H1 (cell line): ENCODE results near the gene CTDP1. TPM values are rescaled to one million over a fixed set of nuclear protein-coding genes. Genes with fewer than 3 reads are reported as not detected.

Source experiments
- CTCF ChIA-PET: fragments of 300-600 bp; sonication (Branson Sonifier 250); formaldehyde crosslinking; loops from one replicate; lab custom pipeline; 2021; ENCODE audit not compliant: partially characterized antibody; lab: Charles Lee
- POLR2A ChIA-PET: fragments of 300-600 bp; sonication (Branson Sonifier 250); formaldehyde crosslinking; loops from one replicate; lab custom pipeline; 2021; ENCODE audit warnings: inconsistent platforms; ENCODE audit not compliant: partially characterized antibody; lab: Charles Lee
- DNase-seq, 2 experiments: peaks; one replicate each; pipeline versions ENCODE4 v3.0.0 to v3.0.0-alpha.2; 2010 to 2022; ENCODE audit warnings: low spot score in 2 of 2, low read depth in 1 of 2, mixed read lengths in 1 of 2
- FAIRE-seq: peaks from 2 replicates; lab custom pipeline; 2011; peaks lifted over from hg19 to GRCh38; lab: Jason Lieb, UNC
- H2AFZ ChIP-seq: 2 replicates; pipeline ENCODE4 v1.8.1; 2012; ENCODE audit warnings: low read length, inconsistent platforms
- H2AK5ac ChIP-seq: 2 replicates; pipeline ENCODE4 v1.6.1; 2013; ENCODE audit warnings: low read depth, low read length
- H2BK120ac ChIP-seq: replicated peaks from 2 replicates; pipeline ENCODE3; 2013; ENCODE audit warnings: low read depth, low read length, inconsistent platforms
- H2BK12ac ChIP-seq: 2 replicates; pipeline ENCODE4 v1.6.1; 2013; ENCODE audit warnings: low read depth, low read length
- H2BK15ac ChIP-seq: 2 replicates; pipeline ENCODE4 v1.6.1; 2013; ENCODE audit warnings: low read length
- H2BK20ac ChIP-seq: 2 replicates; pipeline ENCODE4 v1.6.1; 2013; ENCODE audit warnings: low read length
- H2BK5ac ChIP-seq: 2 replicates; pipeline ENCODE4 v1.6.1; 2013; ENCODE audit warnings: low read depth, low read length
- H3K14ac ChIP-seq: 2 replicates; pipeline ENCODE4 v1.6.1; 2013; ENCODE audit warnings: inconsistent platforms; ENCODE audit not compliant: insufficient read length
- H3K18ac ChIP-seq: 2 replicates; pipeline ENCODE4 v1.6.1; 2013; ENCODE audit warnings: low read length; ENCODE audit errors: extremely low read depth
- H3K23ac ChIP-seq: 2 replicates; pipeline ENCODE4 v1.6.1; 2013; ENCODE audit warnings: inconsistent platforms; ENCODE audit not compliant: insufficient read length
- H3K23me2 ChIP-seq: 2 replicates; pipeline ENCODE4 v1.6.1; 2013; ENCODE audit warnings: low read depth, low read length
- H3K27ac ChIP-seq: 2 replicates; pipeline ENCODE4 v1.6.1; 2011; ENCODE audit warnings: low read depth, low read length, inconsistent platforms
- H3K27me3 ChIP-seq, 4 experiments: replicated peaks in 1 of 4; 1 replicate in 1 of 4; 2 replicates in 3 of 4; pipeline versions ENCODE4 v1.6.1 to v1.8.1; 2011 to 2013; ENCODE audit warnings: low read length in 3 of 4, mild to moderate bottlenecking in 3 of 4, inconsistent platforms in 2 of 4, mixed read lengths in 2 of 4, moderate library complexity in 1 of 4; ENCODE audit not compliant: control insufficient read depth in 3 of 4, insufficient read depth in 3 of 4; ENCODE audit errors: extremely low read depth in 1 of 4
- H3K36me3 ChIP-seq, 4 experiments: 2 replicates each; pipeline versions ENCODE4 v1.6.1 to v1.8.1; 2011 to 2013; ENCODE audit warnings: mild to moderate bottlenecking in 4 of 4, low read length in 3 of 4, moderate library complexity in 2 of 4, control low read depth in 1 of 4, inconsistent platforms in 1 of 4; ENCODE audit not compliant: insufficient read depth in 4 of 4, control insufficient read depth in 2 of 4
- H3K4ac ChIP-seq: replicated peaks from 2 replicates; pipeline ENCODE3; 2013; ENCODE audit warnings: low read length, low read depth, mixed read lengths, inconsistent platforms; ENCODE audit not compliant: insufficient read length
- H3K4me1 ChIP-seq, 4 experiments: replicated peaks in 1 of 4; 1 replicate in 1 of 4; 2 replicates in 3 of 4; pipeline versions ENCODE4 v1.6.1 to v1.8.1; 2011 to 2013; ENCODE audit warnings: low read length in 3 of 4, inconsistent platforms in 2 of 4, mixed read lengths in 1 of 4; ENCODE audit not compliant: insufficient read depth in 4 of 4, control insufficient read depth in 3 of 4
- H3K4me2 ChIP-seq, 2 experiments: 2 replicates each; pipeline versions ENCODE4 v1.6.1 to v1.8.1; 2011 to 2013; ENCODE audit warnings: low read depth in 2 of 2, low read length in 2 of 2, control low read depth in 1 of 2, inconsistent platforms in 1 of 2, mild to moderate bottlenecking in 1 of 2; ENCODE audit not compliant: insufficient read depth in 1 of 2
- H3K4me3 ChIP-seq, 4 experiments: fragments of 200-600, 300-600 bp in 1 of 4; sonication (generic), shearing (Covaris generic), sonication (Bioruptor Twin) in 1 of 4; 2 replicates each; pipeline versions ENCODE4 v1.5.1 to v1.8.1; 2011 to 2016; ENCODE audit warnings: low read length in 4 of 4, low read depth in 3 of 4, control low read depth in 2 of 4, inconsistent platforms in 2 of 4, mild to moderate bottlenecking in 2 of 4, mixed read lengths in 1 of 4, moderate library complexity in 1 of 4; ENCODE audit not compliant: insufficient read depth in 2 of 4; ENCODE audit errors: extremely low read depth in 1 of 4
- H3K56ac ChIP-seq: replicated peaks from 2 replicates; pipeline ENCODE3; 2013; ENCODE audit warnings: low read depth, mild to moderate bottlenecking, mixed read lengths, low read length, inconsistent platforms; ENCODE audit not compliant: insufficient read length
- H3K79me1 ChIP-seq: 2 replicates; pipeline ENCODE4 v1.6.1; 2013; ENCODE audit warnings: low read depth, low read length, control low read depth
- H3K79me2 ChIP-seq, 2 experiments: 2 replicates each; pipeline versions ENCODE4 v1.6.1 to v1.8.1; 2012 to 2013; ENCODE audit warnings: low read length in 2 of 2, mild to moderate bottlenecking in 2 of 2, inconsistent platforms in 1 of 2; ENCODE audit not compliant: insufficient read depth in 2 of 2, control insufficient read depth in 1 of 2
- H3K9ac ChIP-seq, 4 experiments: replicated peaks in 1 of 4; 1 replicate in 1 of 4; 2 replicates in 3 of 4; pipeline versions ENCODE4 v1.6.1 to v1.8.1; 2011 to 2013; ENCODE audit warnings: low read depth in 3 of 4, low read length in 3 of 4, control low read depth in 2 of 4, mild to moderate bottlenecking in 2 of 4, moderate library complexity in 2 of 4, inconsistent platforms in 1 of 4; ENCODE audit errors: extremely low read depth in 1 of 4
- H3K9me3 ChIP-seq, 2 experiments: 2 replicates each; pipeline versions ENCODE4 v1.6.1 to v1.8.1; 2012 to 2013; ENCODE audit warnings: mild to moderate bottlenecking in 2 of 2, moderate library complexity in 2 of 2, control low read depth in 1 of 2, inconsistent platforms in 1 of 2, low read depth in 1 of 2, low read length in 1 of 2, mixed read lengths in 1 of 2; ENCODE audit not compliant: insufficient read depth in 2 of 2
- H4K20me1 ChIP-seq, 2 experiments: replicated peaks in 1 of 2; 2 replicates each; pipeline versions ENCODE3 to v1.8.1; 2011 to 2013; ENCODE audit warnings: inconsistent platforms in 2 of 2, low read length in 2 of 2, mild to moderate bottlenecking in 1 of 2; ENCODE audit not compliant: insufficient read depth in 2 of 2, control insufficient read depth in 1 of 2
- H4K5ac ChIP-seq: 2 replicates; pipeline ENCODE4 v1.6.1; 2013; ENCODE audit warnings: low read length, low read depth, mixed read lengths, inconsistent platforms; ENCODE audit not compliant: insufficient read length
- H4K8ac ChIP-seq: 2 replicates; pipeline ENCODE4 v1.8.0; 2013; ENCODE audit warnings: mild to moderate bottlenecking, moderate library complexity, low read length, inconsistent platforms; ENCODE audit not compliant: insufficient read depth; ENCODE audit errors: extremely low read depth
- H4K91ac ChIP-seq: replicated peaks from 2 replicates; pipeline ENCODE3; 2013; ENCODE audit warnings: low read length, mixed read lengths, inconsistent platforms; ENCODE audit not compliant: insufficient read length
- E2F6 ChIP-seq: IDR thresholded peaks from 2 replicates; pipeline ENCODE4 v1.6.1; 2012; ENCODE audit warnings: inconsistent platforms
- HDAC2 ChIP-seq, 2 experiments: fragments of 300-600 bp in 1 of 2; sonication (generic) in 1 of 2; IDR thresholded peaks; 2 replicates each; pipeline ENCODE4 v1.6.1; 2011 to 2012; ENCODE audit warnings: low read depth in 2 of 2, low read length in 2 of 2, mild to moderate bottlenecking in 2 of 2, moderate library complexity in 2 of 2, borderline replicate concordance in 1 of 2, inconsistent platforms in 1 of 2
- NRF1 ChIP-seq: IDR thresholded peaks from 2 replicates; pipeline ENCODE4 v1.6.1; 2011; ENCODE audit warnings: mild to moderate bottlenecking, low read depth, low read length, improper control_type of control experiment
- RNF2 ChIP-seq: fragments of 200-900, 300-1000 bp; sonication (generic); IDR thresholded peaks from 2 replicates; pipeline ENCODE4 v1.7.1; 2016; ENCODE audit warnings: borderline replicate concordance, low read depth, mild to moderate bottlenecking, antibody characterized with exemption, low read length; ENCODE audit not compliant: poor library complexity, severe bottlenecking; ENCODE audit errors: missing control alignments
- TBP ChIP-seq: IDR thresholded peaks from 2 replicates; pipeline ENCODE4 v1.6.1; 2011; ENCODE audit warnings: low read depth, low read length, improper control_type of control experiment
- TCF12 ChIP-seq: IDR thresholded peaks from 2 replicates; pipeline ENCODE4 v1.6.1; 2011; ENCODE audit warnings: low read depth, mild to moderate bottlenecking, low read length
- YY1 ChIP-seq: IDR thresholded peaks from 2 replicates; pipeline ENCODE4 v1.6.1; 2011; ENCODE audit warnings: low read depth, mild to moderate bottlenecking, low read length
- ZNF274 ChIP-seq: IDR thresholded peaks from 2 replicates; pipeline ENCODE4 v1.7.0; 2012; ENCODE audit warnings: low read length, borderline replicate concordance; ENCODE audit errors: extremely low read depth
- WGBS, 2 experiments: shearing (Covaris generic) in 1 of 2; methylation state at CpG; one replicate each; pipeline versions ENCODE4 v1.1.6 to v1.1.7; 2013 to 2015; ENCODE audit warnings: low lambda C conversion rate in 2 of 2, mixed read lengths in 2 of 2, inconsistent platforms in 1 of 2, low coverage in 1 of 2, missing lambda C conversion rate in 1 of 2; ENCODE audit not compliant: insufficient replicate concordance in 2 of 2, insufficient coverage in 1 of 2, insufficient read length in 1 of 2; ENCODE audit errors: extremely low coverage in 1 of 2, missing lambda C conversion rate in 1 of 2; 5-methylcytosine and 5-hydroxymethylcytosine counted together
- polyA plus RNA-seq, 7 experiments: library from polyadenylated mRNA; depleted of rRNA in 3 of 7; stranded (reverse) in 5 of 7; unstranded in 2 of 7; fragments of >200 nt in 5 of 7; fragments of 200-250 nt in 2 of 7; gene quantifications; 1 replicate in 5 of 7; 2 replicates in 1 of 7; 4 replicates in 1 of 7; pipeline versions ENCODE4 v1.2.1 to v1.2.3, GENCODE V29; 2011 to 2013; ENCODE audit warnings: missing spikeins in 2 of 7, mixed read lengths in 2 of 7
- total RNA-seq: library from RNA; stranded (reverse); fragmentation: NEBNext Ultra II Directional; extraction: Animal tissue kit (Norgen Biotek cat#: 25700); gene quantifications from 2 replicates; pipeline ENCODE4 v1.2.1, GENCODE V29; 2021

Gene CTDP1
- total and polyA plus RNA-seq, 2 of the 8 experiments (the other 6 are each of a cell fraction or from before 2014, with no cell fraction given) = 16.6 to 37.0 TPM

- Histone ChIP-seq H3K18ac (no peak overlapping the region), H4K91ac (no peak overlapping the region), H3K56ac (no peak overlapping the region), H3K14ac (no peak overlapping the region), H3K4me3 (no peak overlapping the region), H3K23me2 (no peaks in the 10 kb centered on the region), H3K36me3 (peaks cover 4 to 36% (median 19%) of the 10 kb centered on the region in 4 experiments), H2AFZ (no peak overlapping the region), H3K9ac (no peak overlapping the region), H2BK5ac (no peak overlapping the region), H2BK12ac (no peak overlapping the region), H4K20me1 (peaks cover 0 to 9% of the 10 kb centered on the region in 2 experiments), H3K9me3 (peaks cover 4% of the 10 kb centered on the region in 2 experiments; a peak in 3 of 4 replicates), H4K8ac (no peak overlapping the region), H3K4me1 (no peaks in the 10 kb centered on the region), H2BK20ac (no peak overlapping the region), H3K4ac (no peak overlapping the region), H3K79me1 (no peaks in the 10 kb centered on the region), H2AK5ac (no peak overlapping the region), H2BK15ac (no peak overlapping the region), H3K27ac (no peak overlapping the region), H3K23ac (no peak overlapping the region), H3K79me2 (no peaks in the 10 kb centered on the region; a peak in 1 of 4 replicates), H2BK120ac (no peak overlapping the region), H3K27me3 (no peaks in the 10 kb centered on the region), H4K5ac (no peak overlapping the region), H3K4me2 (no peak overlapping the region)
- no peak for FAIRE-seq
- DNase-seq = no peak
- ChIA-PET CTCF (no interaction called here), POLR2A (no interaction called here)
- no peak for TF ChIP-seq TCF12
- TF ChIP-seq RNF2 = no peak
- TF ChIP-seq YY1 = no peak
- no peak for TF ChIP-seq ZNF274
- no peak for TF ChIP-seq NRF1
- no peak for TF ChIP-seq HDAC2 (IDR thresholded peaks at IDR 0.05; ENCODE audit: borderline replicate concordance in 1 of 2, low read depth in 2 of 2, low read length in 2 of 2)
- no peak for TF ChIP-seq E2F6
- no peak for TF ChIP-seq TBP
- 87% methylated on average over 24 of the region's 24 CpGs; no CpG with 5 or more reads in 1 of the 2 experiments for WGBS, 2 experiments
Observed at GRCh38 chr18:79736846-79737245, 57.2 kb downstream of the CTDP1 start.
